Testis (tissue), 3 donors: Measurements from ENCODE around the gene TSTD1. TPM values are rescaled to one million over a fixed set of nuclear protein-coding genes. Genes with fewer than 3 reads are reported as not detected.
A peak's percentile ranks its signal among the peaks of the same experiment; 100 is the strongest.

Source experiments
- DNase-seq: peaks from one replicate; pipeline ENCODE4 v3.0.0-alpha.2; 2019
- H3K27ac ChIP-seq, 2 donors: fragments of 200-600 bp; sonication (generic); one replicate each; pipeline ENCODE4 v1.5.1; 2019
- H3K27me3 ChIP-seq: fragments of 200-600 bp; sonication (generic); one replicate; pipeline ENCODE4 v1.5.1; 2019
- H3K36me3 ChIP-seq: fragments of 200-600 bp; sonication (generic); one replicate; pipeline ENCODE4 v1.5.1; 2017; ENCODE audit warnings: low read depth; ENCODE audit errors: missing control alignments
- H3K4me1 ChIP-seq: fragments of 200-600 bp; sonication (generic); one replicate; pipeline ENCODE4 v1.5.1; 2019
- H3K4me3 ChIP-seq, 2 donors: fragments of 200-600 bp; sonication (generic); one replicate each; pipeline ENCODE4 v1.5.1; 2017 to 2019
- H3K9me3 ChIP-seq: fragments of 200-600 bp; sonication (generic); one replicate; pipeline ENCODE4 v1.5.1; 2017
- POLR2A ChIP-seq: fragments of 450-650 bp; IDR thresholded peaks from one replicate; pipeline ENCODE4 v1.6.1; 2017; ENCODE audit warnings: antibody characterized with exemption, mild to moderate bottlenecking, moderate library complexity
- WGBS, 2 donors: methylation state at CpG; one replicate each; pipeline ENCODE4 v1.1.5; 2018; 5-methylcytosine and 5-hydroxymethylcytosine counted together
- intact Hi-C: fragments of 100-400 bp; cut with DNase I; formaldehyde crosslinking; loops from one replicate; pipeline ENCODE4 v1.15.1; 2023; ENCODE audit warnings: low total_unique reads
- polyA plus RNA-seq: library from polyadenylated mRNA; stranded (reverse); fragments of 350-450 nt; fragmentation: Illumina TruSeq; extraction: RNeasy Lipid Tissue Mini Kit (QIAGEN cat#74804); gene quantifications from one replicate; pipeline ENCODE4 v1.2.3, GENCODE V29; 2014; ENCODE audit warnings: low read depth, low replicate concordance; ENCODE audit not compliant: insufficient read depth
- total RNA-seq, 2 donors: library from RNA; depleted of rRNA; stranded (reverse); fragments of >200 nt; gene quantifications; one replicate each; pipeline ENCODE4 v1.2.3, GENCODE V29; 2016
- TF ChIP-seq, protein P1 (sequence below), 3 experiments: fragments of 450-650 bp in 2 of 3; fragments of 200-600 bp in 1 of 3; sonication (generic) in 1 of 3; IDR thresholded peaks; one replicate each; pipeline ENCODE4 v1.5.1; 2016 to 2019; ENCODE audit warnings: antibody characterized with exemption in 3 of 3, mild to moderate bottlenecking in 2 of 3, moderate library complexity in 1 of 3

Gene TSTD1
- total and polyA plus RNA-seq, 3 donors from 2014 or later, result 52.2 to 103 (median 100) TPM

GRCh38 chr1:161074676-161075368 is 36.1 kb upstream of the TSTD1 start:
- no peaks in the 10 kb centered on the region for H3K27me3 ChIP-seq
- H3K4me3 ChIP-seq, result no peak overlapping the region
- no peak overlapping the region for H3K27ac ChIP-seq
- no peaks in the 10 kb centered on the region for H3K4me1 ChIP-seq
- no peak for DNase-seq
- no peaks in the 10 kb centered on the region for H3K9me3 ChIP-seq
- H3K36me3 ChIP-seq, result no peaks in the 10 kb centered on the region
- intact Hi-C loops, result no loop called here
- 78 to 84% methylated on average over 11 to 12 of the region's 12 CpGs for WGBS, 2 donors
- no peak for TF ChIP-seq POLR2A
- TF ChIP-seq, protein P1, sequence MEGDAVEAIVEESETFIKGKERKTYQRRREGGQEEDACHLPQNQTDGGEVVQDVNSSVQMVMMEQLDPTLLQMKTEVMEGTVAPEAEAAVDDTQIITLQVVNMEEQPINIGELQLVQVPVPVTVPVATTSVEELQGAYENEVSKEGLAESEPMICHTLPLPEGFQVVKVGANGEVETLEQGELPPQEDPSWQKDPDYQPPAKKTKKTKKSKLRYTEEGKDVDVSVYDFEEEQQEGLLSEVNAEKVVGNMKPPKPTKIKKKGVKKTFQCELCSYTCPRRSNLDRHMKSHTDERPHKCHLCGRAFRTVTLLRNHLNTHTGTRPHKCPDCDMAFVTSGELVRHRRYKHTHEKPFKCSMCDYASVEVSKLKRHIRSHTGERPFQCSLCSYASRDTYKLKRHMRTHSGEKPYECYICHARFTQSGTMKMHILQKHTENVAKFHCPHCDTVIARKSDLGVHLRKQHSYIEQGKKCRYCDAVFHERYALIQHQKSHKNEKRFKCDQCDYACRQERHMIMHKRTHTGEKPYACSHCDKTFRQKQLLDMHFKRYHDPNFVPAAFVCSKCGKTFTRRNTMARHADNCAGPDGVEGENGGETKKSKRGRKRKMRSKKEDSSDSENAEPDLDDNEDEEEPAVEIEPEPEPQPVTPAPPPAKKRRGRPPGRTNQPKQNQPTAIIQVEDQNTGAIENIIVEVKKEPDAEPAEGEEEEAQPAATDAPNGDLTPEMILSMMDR (IDR thresholded peaks at IDR 0.05), result no peak

DNA sequence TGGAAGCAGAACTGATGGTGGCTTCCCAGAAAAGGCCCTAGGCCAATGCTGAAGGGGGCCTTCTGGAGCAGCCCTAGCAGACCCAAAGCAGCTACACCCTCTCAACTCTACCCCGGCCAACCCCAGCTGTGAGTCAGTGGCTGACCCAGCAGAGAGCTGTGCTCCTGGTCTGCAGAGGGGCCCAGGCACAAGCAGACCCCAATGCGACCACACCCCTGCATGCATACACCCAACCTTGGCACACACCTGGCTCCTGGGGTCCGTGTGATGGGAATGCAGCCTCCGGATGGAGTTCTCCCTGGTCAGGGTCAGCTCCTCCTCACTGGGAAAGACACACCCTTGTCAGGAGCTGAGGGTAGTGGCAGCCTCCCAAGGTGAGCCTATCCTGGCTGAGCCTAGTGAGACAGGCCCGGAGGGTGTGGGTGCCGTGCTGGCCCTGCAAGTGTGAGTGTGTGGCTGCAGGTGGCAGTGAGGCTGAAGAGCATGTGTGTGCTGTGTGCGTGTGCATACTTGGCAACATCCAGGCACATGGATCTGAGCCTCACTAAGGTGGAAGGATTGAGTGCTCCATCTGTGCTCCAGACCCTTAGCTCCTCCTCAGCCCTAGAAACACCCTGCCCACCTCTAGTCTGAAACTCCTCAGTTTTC is 34.8 kb upstream of the TSTD1 start:
- Histone ChIP-seq H3K36me3 (no peaks in the 10 kb centered on the region), H3K4me1 (no peaks in the 10 kb centered on the region), H3K27ac (no peak overlapping the region), H3K9me3 (no peaks in the 10 kb centered on the region), H3K27me3 (no peaks in the 10 kb centered on the region), H3K4me3 (no peak overlapping the region)
- intact Hi-C loops, result no loop called here
- WGBS, 2 donors, result 0 to 83% methylated on average over 1 to 7 of the region's 7 CpGs
- no peak for DNase-seq
- TF ChIP-seq, protein P1 (IDR thresholded peaks at IDR 0.05), result no peak
- no peak for TF ChIP-seq POLR2A

DNA sequence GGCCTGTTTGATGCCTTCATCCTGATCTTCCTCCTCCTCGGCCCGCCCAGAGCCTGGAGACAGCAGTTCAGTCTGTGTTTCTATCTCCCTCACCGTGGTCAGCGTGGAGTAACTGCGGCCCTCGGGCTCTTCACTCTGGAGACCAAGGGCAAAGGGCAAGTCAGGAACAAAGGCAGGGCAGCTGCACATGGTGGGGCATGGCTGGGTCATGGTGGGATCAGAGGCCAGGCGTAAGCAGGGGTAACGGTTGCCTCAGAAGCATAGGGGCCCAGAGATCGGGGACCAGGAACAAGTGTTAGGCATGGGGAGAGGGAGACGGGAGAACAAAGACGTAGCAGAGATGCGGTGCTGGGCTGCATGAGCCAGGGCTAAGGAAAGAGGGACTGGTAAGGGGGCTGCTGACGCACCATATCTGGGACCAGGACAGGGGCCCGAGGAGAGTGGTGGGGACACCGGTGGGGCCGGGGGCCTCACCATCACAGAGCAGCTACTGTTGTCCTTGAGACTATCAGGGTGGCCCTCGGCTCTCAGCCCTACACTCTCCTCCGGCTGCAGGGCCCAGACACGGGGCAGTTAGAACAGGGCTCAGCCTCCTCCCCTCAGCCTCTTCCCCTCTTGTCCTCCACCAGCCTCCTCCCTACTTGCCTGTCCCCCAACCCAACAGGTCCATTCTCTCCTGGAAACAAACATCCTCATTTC is 34.1 kb upstream of the TSTD1 start:
- DNase-seq, result no peak
- Histone ChIP-seq H3K4me1 (no peaks in the 10 kb centered on the region), H3K27me3 (no peaks in the 10 kb centered on the region), H3K36me3 (no peaks in the 10 kb centered on the region), H3K27ac (no peak overlapping the region), H3K4me3 (no peak overlapping the region), H3K9me3 (no peaks in the 10 kb centered on the region)
- TF ChIP-seq POLR2A, result no peak
- TF ChIP-seq, protein P1 (IDR thresholded peaks at IDR 0.05), result no peak
- intact Hi-C loops, result no loop called here
- WGBS, 2 donors, result 85 to 88% methylated on average over 19 of the region's 19 CpGs

DNA sequence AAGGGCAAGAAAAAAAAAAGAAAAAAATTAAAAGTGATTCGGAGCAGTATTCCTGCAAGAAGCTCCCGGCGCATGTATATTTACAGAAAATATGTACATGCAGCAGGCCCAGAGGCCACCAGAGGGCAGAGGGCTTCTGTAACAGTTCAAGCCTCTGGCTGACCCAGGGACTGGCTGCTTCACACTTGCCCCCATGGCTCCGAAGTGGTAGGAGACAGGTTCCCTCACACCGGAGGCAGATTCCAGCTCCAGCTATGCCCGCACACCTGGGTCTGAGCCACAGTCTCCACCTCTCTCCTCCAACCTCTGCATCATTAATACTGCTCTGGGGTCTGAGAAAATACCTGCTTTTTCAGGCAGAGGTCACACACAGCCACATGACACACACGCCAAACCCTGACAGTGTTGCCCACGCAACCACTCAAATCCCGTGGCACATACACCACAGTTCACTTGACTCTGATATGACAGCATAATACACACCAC is 33.2 kb upstream of the TSTD1 start:
- Histone ChIP-seq H3K9me3 (no peaks in the 10 kb centered on the region), H3K4me3 (no peak overlapping the region), H3K27me3 (no peaks in the 10 kb centered on the region), H3K27ac (no peak overlapping the region), H3K4me1 (no peaks in the 10 kb centered on the region), H3K36me3 (no peaks in the 10 kb centered on the region)
- WGBS, 2 donors, result 69 to 83% methylated on average over 9 of the region's 9 CpGs
- intact Hi-C loops, result no loop called here
- DNase-seq, result peak; percentile 76
- TF ChIP-seq, protein P1 (IDR thresholded peaks at IDR 0.05), result peak; percentile 12 to 45 (median 22)
- no peak for TF ChIP-seq POLR2A
